Right forelimb (tissue), 1 donor: Measurements from ENCODE around the gene GRIK4.

Experiments
- DNase-seq: peaks from one replicate; pipeline ENCODE4 v3.0.0-alpha.2; 2018

Gene GRIK4

GRCh38 chr11:120676991-120677390, 165.4 kb downstream of the GRIK4 start:
- DNase-seq = no peak

- DNase-seq = no peak
These were observed 168.8 kb downstream of the GRIK4 start for GRCh38 chr11:120680322-120680721.

GRCh38 chr11:120681434-120682331, 170.1 kb downstream of the GRIK4 start:
- no peak for DNase-seq

- DNase-seq = peak; percentile 23
These were observed 170.7 kb downstream of the GRIK4 start for GRCh38 chr11:120682332-120682649.

GRCh38 chr11:120682866-120683265, 171.3 kb downstream of the GRIK4 start:
- peak; percentile 6 for DNase-seq

GRCh38 chr11:120686516-120686915, 175.0 kb downstream of the GRIK4 start:
- DNase-seq = no peak

- peak; percentile 2 for DNase-seq
These were observed 176.6 kb downstream of the GRIK4 start for GRCh38 chr11:120688163-120688562.

GRCh38 chr11:120689596-120690275, 178.2 kb downstream of the GRIK4 start:
- peak; percentile 18 for DNase-seq

GRCh38 chr11:120690406-120690805, 178.9 kb downstream of the GRIK4 start:
- DNase-seq = peak; percentile 0

- no peak for DNase-seq
These were observed 183.2 kb downstream of the GRIK4 start for GRCh38 chr11:120694726-120695125.

- no peak for DNase-seq
These were observed 183.9 kb downstream of the GRIK4 start for GRCh38 chr11:120695426-120695825.

- peak; percentile 13 for DNase-seq
These were observed 184.4 kb downstream of the GRIK4 start for GRCh38 chr11:120695939-120696338.

GRCh38 chr11:120696597-120697218, 185.2 kb downstream of the GRIK4 start:
- no peak for DNase-seq

- no peak for DNase-seq
These were observed 187.4 kb downstream of the GRIK4 start for GRCh38 chr11:120698918-120699317.

- DNase-seq = no peak
These were observed 191.1 kb downstream of the GRIK4 start for GRCh38 chr11:120702656-120703055.

- DNase-seq = no peak
These were observed 192.0 kb downstream of the GRIK4 start for GRCh38 chr11:120703358-120704152.

GRCh38 chr11:120704256-120704750, 192.8 kb downstream of the GRIK4 start:
- DNase-seq = peak; percentile 1

- DNase-seq = no peak
These were observed 194.7 kb downstream of the GRIK4 start for GRCh38 chr11:120706257-120706656.

- no peak for DNase-seq
These were observed 195.6 kb downstream of the GRIK4 start for GRCh38 chr11:120707098-120707497.

- no peak for DNase-seq
These were observed 196.1 kb downstream of the GRIK4 start for GRCh38 chr11:120707663-120708062.

GRCh38 chr11:120708511-120709183, 197.1 kb downstream of the GRIK4 start:
- DNase-seq = no peak

- DNase-seq = no peak
These were observed 198.3 kb downstream of the GRIK4 start for GRCh38 chr11:120709808-120710207.
